ENCODE results near the gene EPHB4.

GRCh38 chr7:100819586-100819985 lies 7.7 kb downstream of the EPHB4 start:
- TF ChIP-seq, protein P1, sequence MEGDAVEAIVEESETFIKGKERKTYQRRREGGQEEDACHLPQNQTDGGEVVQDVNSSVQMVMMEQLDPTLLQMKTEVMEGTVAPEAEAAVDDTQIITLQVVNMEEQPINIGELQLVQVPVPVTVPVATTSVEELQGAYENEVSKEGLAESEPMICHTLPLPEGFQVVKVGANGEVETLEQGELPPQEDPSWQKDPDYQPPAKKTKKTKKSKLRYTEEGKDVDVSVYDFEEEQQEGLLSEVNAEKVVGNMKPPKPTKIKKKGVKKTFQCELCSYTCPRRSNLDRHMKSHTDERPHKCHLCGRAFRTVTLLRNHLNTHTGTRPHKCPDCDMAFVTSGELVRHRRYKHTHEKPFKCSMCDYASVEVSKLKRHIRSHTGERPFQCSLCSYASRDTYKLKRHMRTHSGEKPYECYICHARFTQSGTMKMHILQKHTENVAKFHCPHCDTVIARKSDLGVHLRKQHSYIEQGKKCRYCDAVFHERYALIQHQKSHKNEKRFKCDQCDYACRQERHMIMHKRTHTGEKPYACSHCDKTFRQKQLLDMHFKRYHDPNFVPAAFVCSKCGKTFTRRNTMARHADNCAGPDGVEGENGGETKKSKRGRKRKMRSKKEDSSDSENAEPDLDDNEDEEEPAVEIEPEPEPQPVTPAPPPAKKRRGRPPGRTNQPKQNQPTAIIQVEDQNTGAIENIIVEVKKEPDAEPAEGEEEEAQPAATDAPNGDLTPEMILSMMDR (IDR thresholded peaks at IDR 0.05): no peak
- no peak for TF ChIP-seq POLR2A (IDR thresholded peaks at IDR 0.05)
